ENCODE results near the gene BMPR1A. TPM values are rescaled to one million over a fixed set of nuclear protein-coding genes. Genes with fewer than 3 reads are reported as not detected.

BMPR1A gene
- polyA plus RNA-seq, 1 donor (not counting 4 experiments of a cell fraction or from before 2014, with no cell fraction given) = 22.2 TPM

GRCh38 chr10:86967481-86967941 lies 211.1 kb downstream of the BMPR1A start:
- Histone ChIP-seq H3K27me3 (ENCODE audit: control insufficient read depth, extremely low read depth, insufficient read depth, low read length) (no peaks in the 10 kb centered on the region), H3K79me2 (ENCODE audit: control insufficient read depth, insufficient read depth, low read length) (peaks cover 33% of the 10 kb centered on the region), H2AFZ (ENCODE audit: control insufficient read depth, low read length) (no peak overlapping the region), H3K36me3 (ENCODE audit: control insufficient read depth in 2 of 2, extremely low read depth in 1 of 2, insufficient read depth in 2 of 2, low read length in 2 of 2) (peaks cover 2 to 6% of the 10 kb centered on the region in 2 experiments), H3K4me1 (ENCODE audit: control insufficient read depth, extremely low read depth, insufficient read depth, low read length) (peaks cover 50% of the 10 kb centered on the region), H4K20me1 (ENCODE audit: control insufficient read depth, extremely low read depth, insufficient read depth, low read length) (no peaks in the 10 kb centered on the region), H3K4me2 (ENCODE audit: control insufficient read depth, extremely low read depth, insufficient read depth, low read depth, low read length) (peak overlapping the region; percentile 98), H3K9ac (ENCODE audit: control insufficient read depth, extremely low read depth, insufficient read depth, low read length) (peak overlapping the region; percentile 99), H3K27ac (ENCODE audit: control insufficient read depth, insufficient read depth, low read length) (peak overlapping the region; percentile 100), H3K9me1 (ENCODE audit: control insufficient read depth, extremely low read depth, insufficient read depth, low read length) (peaks cover 2% of the 10 kb centered on the region), H3K4me3 (ENCODE audit: control insufficient read depth in 2 of 3, extremely low read depth in 1 of 3, insufficient read depth in 2 of 3, low read depth in 1 of 3, low read length in 3 of 3) (peak overlapping the region; percentile 61 to 95 (median 82)), H3K9me3 (ENCODE audit: control insufficient read depth, low read depth, low read length) (no peaks in the 10 kb centered on the region)
- DNase-seq (ENCODE audit: low read depth, low spot score) = no peak
- FAIRE-seq = peak; percentile 53
- dilution Hi-C loops (cut with MboI; ENCODE audit: extremely low pct_ligation_motif_present, low sequenced_read_pairs) = no loop called here
- no peak for TF ChIP-seq CTCF (optimal IDR thresholded peaks at IDR 0.05 in 1 of 3, IDR thresholded peaks at IDR 0.05 in 1 of 3, conservative IDR thresholded peaks at IDR 0.05 in 1 of 3; ENCODE audit: extremely low read depth in 1 of 3, insufficient read depth in 2 of 3, low read length in 3 of 3)
- no peak for TF ChIP-seq EZH2 (IDR thresholded peaks at IDR 0.05; ENCODE audit: low read length)

DNA sequence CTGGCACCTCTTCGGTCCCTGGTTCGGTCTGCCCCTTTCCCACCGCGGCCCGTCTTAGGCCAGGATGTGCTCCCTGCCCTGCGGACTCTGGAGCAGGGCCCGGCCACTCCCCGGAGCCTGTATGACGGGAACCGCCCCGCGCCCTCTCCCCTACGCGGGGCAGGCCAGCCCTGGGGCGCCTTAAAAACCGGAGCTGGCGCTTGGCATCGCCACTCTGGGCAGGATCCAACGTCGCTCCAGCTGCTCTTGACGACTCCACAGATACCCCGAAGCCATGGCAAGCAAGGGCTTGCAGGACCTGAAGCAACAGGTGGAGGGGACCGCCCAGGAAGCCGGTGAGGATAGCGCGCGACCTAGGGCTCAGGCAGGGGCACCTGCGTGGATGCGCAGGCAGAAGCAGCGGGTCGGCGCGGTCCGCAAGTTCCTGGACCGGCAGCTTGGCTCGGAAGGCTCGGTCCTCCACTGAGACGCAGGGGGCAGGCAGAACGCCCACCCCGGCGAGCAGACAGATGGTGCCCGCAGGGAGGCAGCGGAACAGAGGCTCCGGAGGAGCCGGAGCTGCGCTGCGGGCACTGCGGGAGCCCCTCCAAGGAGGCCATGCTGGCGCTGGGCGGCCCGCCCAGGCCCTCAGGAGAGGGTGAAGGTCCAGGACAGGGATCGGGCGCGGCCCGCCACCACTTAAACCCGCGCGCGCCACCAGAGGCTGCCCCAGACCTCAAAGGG lies 212.0 kb downstream of the BMPR1A start, which contains the start of gene ADIRF:
ADIRF (plus strand) TSS at position 212 of the 723 bp plus-strand sequence; CDS start at position 275, 63 bp downstream.
- H2AFZ ChIP-seq (ENCODE audit: control insufficient read depth, low read length) = peak within 1 kb of the TSS; percentile 36
- peak within 1 kb of the TSS; percentile 98 for H3K4me2 ChIP-seq (ENCODE audit: control insufficient read depth, extremely low read depth, insufficient read depth, low read depth, low read length)
- dilution Hi-C loops (cut with MboI; ENCODE audit: extremely low pct_ligation_motif_present, low sequenced_read_pairs) = no loop called here
- peak within 1 kb of the TSS; percentile 61 to 95 (median 82) for H3K4me3 ChIP-seq (ENCODE audit: control insufficient read depth in 2 of 3, extremely low read depth in 1 of 3, insufficient read depth in 2 of 3, low read depth in 1 of 3, low read length in 3 of 3)
- peaks cover 31% of the 10 kb centered on the region for H3K79me2 ChIP-seq (ENCODE audit: control insufficient read depth, insufficient read depth, low read length)
- no peaks in the 10 kb centered on the region for H3K27me3 ChIP-seq (ENCODE audit: control insufficient read depth, extremely low read depth, insufficient read depth, low read length)
- H3K27ac ChIP-seq (ENCODE audit: control insufficient read depth, insufficient read depth, low read length) = peak within 1 kb of the TSS; percentile 100
- H3K9ac ChIP-seq (ENCODE audit: control insufficient read depth, extremely low read depth, insufficient read depth, low read length) = peak within 1 kb of the TSS; percentile 99
- TF ChIP-seq CTCF (optimal IDR thresholded peaks at IDR 0.05 in 1 of 3, IDR thresholded peaks at IDR 0.05 in 1 of 3, conservative IDR thresholded peaks at IDR 0.05 in 1 of 3; ENCODE audit: extremely low read depth in 1 of 3, insufficient read depth in 2 of 3, low read length in 3 of 3) (no peak), EZH2 (IDR thresholded peaks at IDR 0.05; ENCODE audit: low read length) (no peak)
- DNase-seq (ENCODE audit: low read depth, low spot score) = no peak
- H3K9me1 ChIP-seq (ENCODE audit: control insufficient read depth, extremely low read depth, insufficient read depth, low read length) = peaks cover 2% of the 10 kb centered on the region
- peak; percentile 61 for FAIRE-seq
- no peaks in the 10 kb centered on the region for H4K20me1 ChIP-seq (ENCODE audit: control insufficient read depth, extremely low read depth, insufficient read depth, low read length)
- H3K36me3 ChIP-seq (ENCODE audit: control insufficient read depth in 2 of 2, extremely low read depth in 1 of 2, insufficient read depth in 2 of 2, low read length in 2 of 2) = peaks cover 2 to 6% of the 10 kb centered on the region in 2 experiments
- no peaks in the 10 kb centered on the region for H3K9me3 ChIP-seq (ENCODE audit: control insufficient read depth, low read depth, low read length)
- H3K4me1 ChIP-seq (ENCODE audit: control insufficient read depth, extremely low read depth, insufficient read depth, low read length) = peaks cover 59% of the 10 kb centered on the region
